ENCODE measurements around the gene ATP2A3.

Gene ATP2A3

GRCh38 chr17:3964203-3965117 lies at the start of gene ATP2A3:
TSS of gene ATP2A3 (minus strand) at chr17:3964437. CDS start at chr17:3964291, 146 bp downstream.
- Histone ChIP-seq H3K9ac (ENCODE audit: low read length) (no peak within 1 kb of the TSS), H3K9me3 (ENCODE audit: control insufficient read depth, low read depth, low read length) (no peaks in the 10 kb centered on the region), H3K4me1 (ENCODE audit: control insufficient read depth, low read depth, low read length) (no peaks in the 10 kb centered on the region), H3K27me3 (ENCODE audit: control insufficient read depth, insufficient read depth, low read length) (peaks cover 40% of the 10 kb centered on the region), H3K4me3 (ENCODE audit: low read length) (peak within 1 kb of the TSS; percentile 57), H3K36me3 (ENCODE audit: control insufficient read depth, low read depth, low read length) (no peaks in the 10 kb centered on the region), H3K27ac (ENCODE audit: low read length) (no peak within 1 kb of the TSS)

GRCh38 chr17:4010754-4011153 lies 46.5 kb upstream of the ATP2A3 start:
- Histone ChIP-seq H3K27me3 (ENCODE audit: control insufficient read depth, insufficient read depth, low read length) (no peaks in the 10 kb centered on the region), H3K36me3 (ENCODE audit: control insufficient read depth, low read depth, low read length) (peaks cover 19% of the 10 kb centered on the region), H3K27ac (ENCODE audit: low read length) (no peak overlapping the region), H3K9me3 (ENCODE audit: control insufficient read depth, low read depth, low read length) (no peaks in the 10 kb centered on the region), H3K4me1 (ENCODE audit: control insufficient read depth, low read depth, low read length) (no peaks in the 10 kb centered on the region), H3K4me3 (ENCODE audit: low read length) (no peak overlapping the region), H3K9ac (ENCODE audit: low read length) (no peak overlapping the region)

GRCh38 chr17:4009186-4009785 lies 45.0 kb upstream of the ATP2A3 start:
- Histone ChIP-seq H3K4me3 (ENCODE audit: low read length) (no peak overlapping the region), H3K36me3 (ENCODE audit: control insufficient read depth, low read depth, low read length) (peaks cover 19% of the 10 kb centered on the region), H3K27me3 (ENCODE audit: control insufficient read depth, insufficient read depth, low read length) (no peaks in the 10 kb centered on the region), H3K9me3 (ENCODE audit: control insufficient read depth, low read depth, low read length) (no peaks in the 10 kb centered on the region), H3K27ac (ENCODE audit: low read length) (no peak overlapping the region), H3K4me1 (ENCODE audit: control insufficient read depth, low read depth, low read length) (peaks cover 2% of the 10 kb centered on the region), H3K9ac (ENCODE audit: low read length) (no peak overlapping the region)

GRCh38 chr17:4008441-4009185 lies 44.4 kb upstream of the ATP2A3 start:
- Histone ChIP-seq H3K27ac (ENCODE audit: low read length) (no peak overlapping the region), H3K4me1 (ENCODE audit: control insufficient read depth, low read depth, low read length) (peaks cover 7% of the 10 kb centered on the region), H3K36me3 (ENCODE audit: control insufficient read depth, low read depth, low read length) (peaks cover 12% of the 10 kb centered on the region), H3K9ac (ENCODE audit: low read length) (no peak overlapping the region), H3K9me3 (ENCODE audit: control insufficient read depth, low read depth, low read length) (no peaks in the 10 kb centered on the region), H3K27me3 (ENCODE audit: control insufficient read depth, insufficient read depth, low read length) (no peaks in the 10 kb centered on the region), H3K4me3 (ENCODE audit: low read length) (no peak overlapping the region)

- Histone ChIP-seq H3K4me1 (ENCODE audit: control insufficient read depth, low read depth, low read length) (peaks cover 11% of the 10 kb centered on the region), H3K4me3 (ENCODE audit: low read length) (no peak overlapping the region)
These were observed 43.8 kb upstream of the ATP2A3 start for GRCh38 chr17:4008082-4008435.

GRCh38 chr17:4007346-4008081 lies 43.3 kb upstream of the ATP2A3 start:
- peaks cover 10% of the 10 kb centered on the region for H3K36me3 ChIP-seq (ENCODE audit: control insufficient read depth, low read depth, low read length)
- H3K4me3 ChIP-seq (ENCODE audit: low read length): no peak overlapping the region
- no peaks in the 10 kb centered on the region for H3K9me3 ChIP-seq (ENCODE audit: control insufficient read depth, low read depth, low read length)
- no peaks in the 10 kb centered on the region for H3K27me3 ChIP-seq (ENCODE audit: control insufficient read depth, insufficient read depth, low read length)
- no peak overlapping the region for H3K27ac ChIP-seq (ENCODE audit: low read length)
- H3K9ac ChIP-seq (ENCODE audit: low read length): no peak overlapping the region
- peaks cover 11% of the 10 kb centered on the region for H3K4me1 ChIP-seq (ENCODE audit: control insufficient read depth, low read depth, low read length)

More at GRCh38 chr17:4008082-4008435, 43.8 kb upstream of the ATP2A3 start:
- Histone ChIP-seq H3K9ac (ENCODE audit: low read length) (no peak overlapping the region), H3K36me3 (ENCODE audit: control insufficient read depth, low read depth, low read length) (peaks cover 11% of the 10 kb centered on the region), H3K9me3 (ENCODE audit: control insufficient read depth, low read depth, low read length) (no peaks in the 10 kb centered on the region), H3K27me3 (ENCODE audit: control insufficient read depth, insufficient read depth, low read length) (no peaks in the 10 kb centered on the region), H3K27ac (ENCODE audit: low read length) (no peak overlapping the region)

- H3K9me3 ChIP-seq (ENCODE audit: control insufficient read depth, low read depth, low read length): no peaks in the 10 kb centered on the region
- H3K4me3 ChIP-seq (ENCODE audit: low read length): no peak overlapping the region
- no peaks in the 10 kb centered on the region for H3K27me3 ChIP-seq (ENCODE audit: control insufficient read depth, insufficient read depth, low read length)
- H3K4me1 ChIP-seq (ENCODE audit: control insufficient read depth, low read depth, low read length): peaks cover 11% of the 10 kb centered on the region
- H3K36me3 ChIP-seq (ENCODE audit: control insufficient read depth, low read depth, low read length): peaks cover 5% of the 10 kb centered on the region
- no peak overlapping the region for H3K9ac ChIP-seq (ENCODE audit: low read length)
- H3K27ac ChIP-seq (ENCODE audit: low read length): no peak overlapping the region
These were observed 42.5 kb upstream of the ATP2A3 start for GRCh38 chr17:4006745-4007211.

GRCh38 chr17:4006165-4006589 lies 41.9 kb upstream of the ATP2A3 start:
- no peaks in the 10 kb centered on the region for H3K9me3 ChIP-seq (ENCODE audit: control insufficient read depth, low read depth, low read length)
- H3K4me1 ChIP-seq (ENCODE audit: control insufficient read depth, low read depth, low read length): peaks cover 11% of the 10 kb centered on the region
- no peak overlapping the region for H3K9ac ChIP-seq (ENCODE audit: low read length)
- no peak overlapping the region for H3K27ac ChIP-seq (ENCODE audit: low read length)
- H3K36me3 ChIP-seq (ENCODE audit: control insufficient read depth, low read depth, low read length): peaks cover 5% of the 10 kb centered on the region
- H3K4me3 ChIP-seq (ENCODE audit: low read length): no peak overlapping the region
- H3K27me3 ChIP-seq (ENCODE audit: control insufficient read depth, insufficient read depth, low read length): no peaks in the 10 kb centered on the region

GRCh38 chr17:4005296-4006164 lies 41.3 kb upstream of the ATP2A3 start:
- no peak overlapping the region for H3K4me3 ChIP-seq (ENCODE audit: low read length)
- no peaks in the 10 kb centered on the region for H3K27me3 ChIP-seq (ENCODE audit: control insufficient read depth, insufficient read depth, low read length)
- no peak overlapping the region for H3K27ac ChIP-seq (ENCODE audit: low read length)
- peaks cover 5% of the 10 kb centered on the region for H3K36me3 ChIP-seq (ENCODE audit: control insufficient read depth, low read depth, low read length)
- no peak overlapping the region for H3K9ac ChIP-seq (ENCODE audit: low read length)
- peaks cover 11% of the 10 kb centered on the region for H3K4me1 ChIP-seq (ENCODE audit: control insufficient read depth, low read depth, low read length)
- H3K9me3 ChIP-seq (ENCODE audit: control insufficient read depth, low read depth, low read length): no peaks in the 10 kb centered on the region

GRCh38 chr17:4004517-4005295 lies 40.5 kb upstream of the ATP2A3 start:
- Histone ChIP-seq H3K27ac (ENCODE audit: low read length) (no peak overlapping the region), H3K9ac (ENCODE audit: low read length) (no peak overlapping the region), H3K4me3 (ENCODE audit: low read length) (no peak overlapping the region), H3K27me3 (ENCODE audit: control insufficient read depth, insufficient read depth, low read length) (no peaks in the 10 kb centered on the region), H3K36me3 (ENCODE audit: control insufficient read depth, low read depth, low read length) (peaks cover 5% of the 10 kb centered on the region), H3K9me3 (ENCODE audit: control insufficient read depth, low read depth, low read length) (no peaks in the 10 kb centered on the region), H3K4me1 (ENCODE audit: control insufficient read depth, low read depth, low read length) (peaks cover 11% of the 10 kb centered on the region)
